COR-L47 (cell line): Measurements from ENCODE around the gene PRPF8.
"Not testable (repeated sequence)": the region's sequence is repeated elsewhere in the genome, so short reads cannot be mapped to it uniquely, and the experiment has no call there.

Experiments used
- DNase-seq: peaks from one replicate; lab custom pipeline; 2025; lab: John Stamatoyannopoulos, UW

Gene PRPF8

GRCh38 chr17:1716076-1716911 lies 31.6 kb upstream of the PRPF8 start:
- DNase-seq: peak; percentile 96

DNA sequence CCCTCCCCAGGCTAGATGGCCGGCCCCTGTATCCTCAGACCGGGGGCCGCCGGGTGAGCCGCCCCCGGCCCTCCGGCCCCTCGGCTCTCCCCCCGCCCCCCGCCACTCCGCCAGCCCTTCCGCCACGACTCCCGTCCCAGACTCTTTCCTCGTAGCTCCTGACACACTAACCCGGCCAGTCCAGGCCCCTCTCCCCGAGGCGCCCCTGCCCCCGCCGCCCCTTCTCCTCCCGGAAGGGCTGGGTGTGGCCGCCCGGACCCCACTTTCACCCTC lies 31.1 kb upstream of the PRPF8 start:
- DNase-seq: no peak

DNA sequence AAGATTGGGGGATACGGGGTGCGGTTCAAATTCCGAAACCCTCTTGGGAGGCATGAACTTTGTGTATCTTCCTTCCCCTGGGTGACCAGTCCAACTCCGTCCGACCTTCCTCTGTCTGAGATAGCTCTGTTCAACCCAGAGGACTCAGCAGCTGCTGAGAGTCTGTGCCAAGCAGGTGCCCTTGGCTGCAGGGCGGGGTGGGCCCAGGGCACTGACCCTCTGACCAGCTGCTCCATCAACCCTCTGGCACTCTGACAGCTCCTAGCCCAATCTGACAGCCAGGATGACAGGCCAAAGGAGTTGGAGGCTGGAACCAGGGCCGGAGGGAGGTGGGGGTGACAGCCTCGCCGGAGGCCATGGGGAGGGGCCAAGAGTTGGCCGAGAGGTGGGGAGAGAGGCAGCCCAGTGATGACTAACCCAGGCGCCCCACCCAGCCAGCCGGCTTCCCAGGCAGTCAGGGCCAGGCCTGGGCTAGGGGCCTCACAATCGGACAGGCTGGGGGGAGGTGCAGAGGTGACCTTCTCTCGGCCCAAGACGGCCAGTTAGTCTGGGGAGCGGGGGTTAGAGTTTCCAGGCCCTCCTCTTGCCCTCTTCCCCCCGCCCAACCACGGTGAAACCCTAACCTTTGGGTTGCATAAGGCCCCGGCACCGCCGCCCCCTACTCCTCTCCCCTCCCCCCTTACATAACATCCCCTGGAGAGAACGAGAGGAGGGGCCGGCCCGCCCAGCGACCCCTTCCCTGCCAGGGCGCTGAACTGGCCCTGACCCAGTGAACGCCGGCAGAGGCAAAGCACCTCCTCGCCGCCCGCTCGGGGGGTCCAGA lies 30.5 kb upstream of the PRPF8 start:
- no peak for DNase-seq

GRCh38 chr17:1714427-1714979 lies 29.8 kb upstream of the PRPF8 start:
- peak; percentile 16 for DNase-seq

GRCh38 chr17:1713878-1714426 lies 29.3 kb upstream of the PRPF8 start:
- DNase-seq: no peak

DNA sequence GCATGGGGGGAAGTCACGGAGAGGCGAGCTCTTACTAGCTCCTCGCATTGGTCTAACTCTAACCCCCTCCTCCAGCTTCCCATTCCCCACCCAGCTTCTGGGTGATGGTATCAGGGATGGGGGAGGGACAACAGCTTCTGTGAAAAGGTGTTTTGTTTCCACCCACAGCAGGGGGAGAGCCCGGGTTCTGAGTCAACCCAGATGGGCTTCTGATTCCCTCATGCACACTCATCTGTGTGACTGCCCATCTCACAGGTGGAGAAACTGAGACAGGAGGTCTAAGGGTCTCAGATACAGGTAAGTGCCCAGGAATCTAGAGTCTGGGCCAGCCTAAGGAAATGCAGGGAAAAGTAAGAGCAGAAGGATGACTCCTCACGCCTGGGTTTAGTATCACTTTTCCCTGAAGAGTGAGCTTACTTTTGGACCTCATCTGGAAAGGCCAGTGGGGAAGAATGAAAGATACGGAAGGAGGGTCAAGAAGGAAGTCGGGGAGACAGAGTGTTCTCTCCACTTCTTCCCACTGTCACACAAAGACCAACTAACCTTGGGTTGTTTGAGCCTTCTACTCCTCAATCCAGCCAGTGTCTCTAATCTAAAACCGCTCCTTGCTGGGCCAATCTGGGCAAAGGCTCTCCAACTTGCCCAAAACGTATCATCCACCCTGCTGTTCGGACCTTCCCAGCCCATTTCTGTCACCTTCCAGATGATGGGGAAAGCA lies 28.7 kb upstream of the PRPF8 start:
- DNase-seq: no peak

DNA sequence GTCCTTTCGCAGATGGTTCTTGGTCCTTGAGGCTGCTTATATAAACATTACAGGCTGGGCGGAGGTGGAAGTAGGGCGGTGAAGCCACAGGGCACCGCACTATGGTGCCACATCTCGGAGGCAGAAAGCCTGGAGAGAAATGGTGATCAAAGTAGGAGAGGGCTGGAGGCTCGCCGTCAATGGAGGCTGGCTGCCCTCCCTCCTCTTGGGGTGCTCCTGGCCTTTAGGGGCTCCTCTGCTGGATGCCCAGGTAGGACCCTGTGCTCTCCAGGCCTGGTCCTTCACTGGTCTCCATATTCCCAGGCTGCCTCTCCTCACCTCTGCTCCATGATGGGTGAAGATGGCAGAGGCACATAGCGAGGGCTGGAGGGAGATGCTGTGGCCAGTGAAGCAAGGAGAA lies 27.6 kb upstream of the PRPF8 start:
- no peak for DNase-seq

DNA sequence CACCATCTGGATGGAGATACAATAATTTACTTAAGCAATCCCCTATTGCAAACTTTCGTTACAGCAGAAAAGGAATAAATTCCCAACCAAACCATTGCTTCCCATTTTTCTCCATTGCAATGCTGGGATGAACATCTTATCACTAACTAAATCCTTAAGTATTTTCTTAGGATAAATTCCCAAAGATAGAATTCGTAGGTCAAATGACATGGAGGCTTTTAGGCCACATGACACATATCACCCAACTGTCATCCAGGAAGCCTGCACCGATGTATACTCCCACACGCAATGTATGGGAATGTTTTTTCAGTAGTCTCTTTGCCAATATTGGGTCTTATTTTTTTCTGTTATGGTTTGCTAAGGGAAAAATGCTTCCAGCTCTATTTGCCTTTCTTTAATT lies 27.1 kb upstream of the PRPF8 start:
- DNase-seq: no peak

DNA sequence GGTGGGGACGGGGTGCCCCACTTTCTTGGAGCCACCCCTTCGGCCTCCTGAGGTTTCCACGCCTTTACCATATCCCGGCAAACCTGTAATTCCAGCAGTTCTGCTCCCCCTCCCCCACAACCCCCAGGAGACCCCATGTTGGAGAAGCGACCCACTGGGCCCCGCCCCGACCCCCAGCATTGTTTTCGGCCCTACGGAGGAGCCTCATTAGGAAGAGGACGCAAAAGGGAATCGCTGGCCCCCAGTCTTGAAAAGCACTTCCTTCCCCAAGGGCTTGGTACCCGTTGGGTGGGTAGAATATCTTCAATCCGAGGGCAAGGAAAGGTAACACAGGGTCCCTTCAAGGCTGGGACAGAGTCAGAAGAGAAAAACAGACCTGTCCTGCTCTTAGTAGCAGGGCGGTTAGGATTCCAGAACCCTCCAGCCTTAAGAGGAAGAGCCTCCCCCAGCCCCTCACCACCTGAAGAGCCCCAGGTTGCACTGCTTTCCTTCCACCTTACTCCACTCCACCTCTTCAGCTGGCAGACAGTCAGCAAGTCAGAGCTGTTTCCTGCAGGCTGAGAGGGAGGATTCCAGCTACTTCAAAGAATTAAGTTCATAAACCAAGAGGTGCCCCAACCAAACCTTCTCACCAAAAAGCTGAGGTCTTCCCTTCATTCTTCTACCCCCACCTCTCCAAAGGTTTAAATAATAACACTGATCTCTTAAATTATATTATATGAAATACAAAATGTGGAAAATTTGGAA lies 26.3 kb upstream of the PRPF8 start:
- DNase-seq: no peak

GRCh38 chr17:1709971-1710806 lies 25.5 kb upstream of the PRPF8 start, which contains the start of gene TLCD2:
TSS of gene TLCD2 (minus strand) at chr17:1710377. CDS start at chr17:1710242, 135 bp downstream.
- no peak for DNase-seq

GRCh38 chr17:1709403-1709951 lies 24.8 kb upstream of the PRPF8 start:
- no peak for DNase-seq

- DNase-seq: not testable (repeated sequence)
These were observed 24.2 kb upstream of the PRPF8 start for GRCh38 chr17:1708791-1709346.

DNA sequence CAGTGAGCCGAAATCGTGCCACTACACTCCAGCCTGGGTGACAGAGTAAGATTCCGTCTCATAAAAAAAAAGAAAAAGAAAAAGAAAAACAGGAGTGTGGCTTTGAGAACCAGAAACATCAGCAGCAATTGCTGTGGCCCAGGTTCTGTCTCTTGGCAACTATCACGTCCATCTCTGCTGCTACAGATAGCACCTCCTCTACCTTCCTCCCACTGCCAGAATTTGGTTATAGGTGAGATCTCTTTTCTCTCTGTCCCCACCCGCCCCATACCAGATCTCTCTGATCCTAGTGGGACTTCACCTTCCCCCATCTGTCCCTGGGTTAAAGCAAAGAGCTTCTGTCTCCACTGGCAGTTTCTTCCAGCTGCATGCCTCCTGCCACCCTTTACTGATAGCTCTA lies 22.4 kb upstream of the PRPF8 start:
- no peak for DNase-seq

GRCh38 chr17:1705004-1705403 lies 20.3 kb upstream of the PRPF8 start:
- no peak for DNase-seq

DNA sequence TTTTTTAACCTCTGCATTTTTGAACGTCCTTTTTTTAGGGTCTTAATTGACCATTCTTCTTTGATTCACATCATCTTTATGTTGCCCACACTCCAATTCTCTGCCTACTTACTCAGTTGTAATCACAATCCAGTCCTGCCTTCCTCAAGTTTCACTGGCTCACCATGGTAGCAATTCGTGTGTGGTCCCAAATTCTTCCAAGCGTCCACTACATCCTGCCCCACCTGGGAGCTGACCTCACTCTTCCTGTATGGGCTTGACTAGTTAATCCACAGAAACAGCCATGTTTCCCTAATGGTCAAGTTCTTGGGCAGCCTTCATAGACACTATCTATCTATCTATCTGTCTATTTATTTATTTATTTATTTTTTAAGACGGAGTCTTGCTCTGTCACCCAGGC lies 18.4 kb upstream of the PRPF8 start:
- DNase-seq: no peak

DNA sequence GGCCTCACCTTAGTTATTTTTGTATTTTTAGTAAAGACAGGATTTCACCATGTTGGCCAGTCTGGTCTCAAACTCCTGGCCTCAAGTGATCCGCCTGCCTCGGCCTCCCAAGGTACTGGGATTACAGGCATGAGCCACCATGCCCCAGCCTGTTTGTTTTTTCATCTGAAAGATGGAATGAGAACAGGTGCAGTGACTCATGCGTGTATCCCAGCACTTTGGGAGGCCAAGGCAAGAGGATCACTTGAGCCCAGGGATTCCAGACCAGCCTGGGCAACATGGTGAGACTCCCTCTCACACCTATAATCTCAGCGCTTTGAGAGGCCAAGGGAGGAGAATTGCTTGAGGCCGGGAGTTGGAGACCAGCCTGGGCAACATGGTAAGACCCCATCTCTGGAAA lies 15.2 kb upstream of the PRPF8 start:
- not testable (repeated sequence) for DNase-seq

DNA sequence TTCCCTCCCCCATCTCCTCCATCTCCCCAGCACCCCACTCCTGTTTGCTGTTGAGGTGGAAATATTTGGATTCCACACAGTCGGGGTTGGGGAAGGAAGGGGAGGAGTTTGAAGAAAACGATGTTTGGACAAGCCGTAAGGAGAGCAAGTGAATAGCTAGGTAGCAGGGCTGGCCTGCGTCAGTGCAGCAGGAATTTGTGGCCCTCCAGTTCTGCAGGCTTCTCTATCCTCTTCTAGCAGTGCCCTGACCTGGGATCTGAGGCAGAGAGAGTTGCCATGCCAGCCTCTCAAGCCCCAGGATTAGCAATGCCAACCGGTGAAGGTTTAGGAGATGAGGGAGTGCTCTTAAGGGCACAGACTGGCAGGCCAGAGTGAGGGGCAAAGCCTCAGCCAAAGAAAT lies 13.0 kb upstream of the PRPF8 start:
- DNase-seq: no peak

GRCh38 chr17:1695365-1695764 lies 10.7 kb upstream of the PRPF8 start:
- DNase-seq: no peak

DNA sequence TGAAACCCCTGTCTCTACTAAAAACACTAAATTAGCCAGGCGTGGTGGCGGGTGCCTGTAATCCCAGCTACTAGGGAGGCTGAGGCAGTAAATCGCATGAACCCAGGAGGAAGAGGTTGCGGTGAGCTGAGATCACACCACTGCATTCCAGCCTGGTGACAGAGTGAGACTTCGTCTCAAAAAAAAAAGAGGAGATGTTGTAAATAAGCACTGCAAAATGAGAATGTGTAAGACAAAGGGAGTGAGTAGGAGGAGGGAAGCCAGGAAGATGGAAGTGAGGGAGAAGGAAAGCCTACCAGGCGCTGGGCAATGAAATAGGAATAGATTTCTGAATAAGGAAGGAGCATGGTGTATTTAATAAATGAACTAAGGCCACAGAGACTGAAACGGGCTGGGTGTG lies 8.7 kb upstream of the PRPF8 start:
- DNase-seq: no peak
